HepG2 (cell line): ENCODE data around the gene CD207. TPM values are rescaled to one million over a fixed set of nuclear protein-coding genes. Genes with fewer than 3 reads are reported as not detected.

Experiments
- GZF1 ChIP-seq: sonication (generic); formaldehyde crosslinking; IDR thresholded peaks from 2 replicates; pipeline ENCODE4 v1.5.1; 2020; ENCODE audit warnings: mild to moderate bottlenecking, missing genetic modification reagents
- HIVEP1 ChIP-seq: sonication (generic); formaldehyde crosslinking; IDR thresholded peaks from 2 replicates; pipeline ENCODE4 v1.4.0; 2020; ENCODE audit warnings: mild to moderate bottlenecking, missing genetic modification reagents
- HNRNPH1 ChIP-seq: fragments of 200-400 bp; formaldehyde crosslinking; optimal IDR thresholded peaks from 2 replicates; pipeline ENCODE3; 2017; ENCODE audit warnings: mild to moderate bottlenecking, low read depth, low read length
- HNRNPL ChIP-seq: fragments of 200-400 bp; formaldehyde crosslinking; IDR thresholded peaks from 2 replicates; pipeline ENCODE4 v1.6.1; 2017; ENCODE audit warnings: mild to moderate bottlenecking, low read depth, low read length
- JUN ChIP-seq: sonication (generic); formaldehyde crosslinking; IDR thresholded peaks from 2 replicates; pipeline ENCODE4 v1.4.0; 2020; ENCODE audit warnings: mild to moderate bottlenecking, missing genetic modification reagents
- PHF8 ChIP-seq: sonication (generic); formaldehyde crosslinking; IDR thresholded peaks from 2 replicates; pipeline ENCODE4 v1.5.0; 2020; ENCODE audit warnings: missing genetic modification reagents
- PTBP1 ChIP-seq: fragments of 200-400 bp; formaldehyde crosslinking; IDR thresholded peaks from 2 replicates; pipeline ENCODE4 v1.6.1; 2018; ENCODE audit warnings: low read length, low read depth; ENCODE audit not compliant: poor library complexity, severe bottlenecking
- RFX1 ChIP-seq: fragments of 450-650 bp; IDR thresholded peaks from 2 replicates; pipeline ENCODE4 v1.6.1; 2017
- SP1 ChIP-seq, 2 experiments: fragments of 450-650 bp in 1 of 2; sonication (generic) in 1 of 2; formaldehyde crosslinking in 1 of 2; IDR thresholded peaks; 2 replicates each; pipeline versions ENCODE4 v1.4.0 to v1.6.1; 2016 to 2020; ENCODE audit warnings: missing genetic modification reagents in 1 of 2
- TMF1 ChIP-seq: sonication (generic); formaldehyde crosslinking; IDR thresholded peaks from 2 replicates; pipeline ENCODE4 v1.8.1; 2022; ENCODE audit warnings: low read depth, missing genetic modification reagents
- ZBTB4 ChIP-seq: sonication (generic); formaldehyde crosslinking; IDR thresholded peaks from 2 replicates; pipeline ENCODE4 v1.4.0; 2020; ENCODE audit warnings: missing genetic modification reagents, mild to moderate bottlenecking, borderline replicate concordance
- ZNF24 ChIP-seq: fragments of 450-650 bp; IDR thresholded peaks from 2 replicates; pipeline ENCODE4 v1.6.1; 2017; ENCODE audit warnings: antibody characterized with exemption, mild to moderate bottlenecking
- ZNF30 ChIP-seq: sonication (generic); formaldehyde crosslinking; IDR thresholded peaks from 2 replicates; pipeline ENCODE4 v1.5.0; 2020; ENCODE audit warnings: mild to moderate bottlenecking, missing genetic modification reagents
- ZNF577 ChIP-seq: sonication (generic); formaldehyde crosslinking; IDR thresholded peaks from 2 replicates; pipeline ENCODE4 v1.4.0; 2020; ENCODE audit warnings: mild to moderate bottlenecking, low read depth, missing genetic modification reagents, borderline replicate concordance
- polyA plus RNA-seq, 8 experiments: library from polyadenylated mRNA; depleted of rRNA in 3 of 8; stranded (reverse) in 7 of 8; unstranded in 1 of 8; fragments of >200 nt; fragmentation: Illumina TruSeq in 4 of 8; extraction: Trizol in 4 of 8; gene quantifications; 2 replicates each; pipeline versions ENCODE4 v1.2.1 to v1.2.3, GENCODE V29; 2011 to 2016; ENCODE audit warnings: low read depth in 4 of 8, missing spikeins in 1 of 8, mixed read lengths in 1 of 8; ENCODE audit not compliant: insufficient read depth in 1 of 8
- total RNA-seq, 5 experiments: library from RNA; depleted of rRNA; stranded (reverse); fragments of >200 nt; fragmentation: Illumina TruSeq; extraction: Trizol; gene quantifications; 2 replicates each; pipeline ENCODE4 v1.2.3, GENCODE V29; 2016; ENCODE audit warnings: low read depth in 1 of 5
- TF ChIP-seq, protein P1 (sequence below): sonication (generic); formaldehyde crosslinking; conservative IDR thresholded peaks from 2 replicates; pipeline ENCODE4 v1.4.0; 2020; ENCODE audit warnings: mild to moderate bottlenecking, missing genetic modification reagents, moderate library complexity
- TF ChIP-seq, protein P2 (sequence below): sonication (generic); formaldehyde crosslinking; IDR thresholded peaks from 2 replicates; pipeline ENCODE4 v1.9.0; 2022; ENCODE audit warnings: missing genetic modification reagents, mild to moderate bottlenecking, borderline replicate concordance
- TF ChIP-seq, protein P3 (sequence below): sonication (generic); formaldehyde crosslinking; IDR thresholded peaks from 2 replicates; pipeline ENCODE4 v1.4.0; 2020; ENCODE audit warnings: mild to moderate bottlenecking, missing genetic modification reagents

The CD207 gene
- total and polyA plus RNA-seq, 2 of the 13 experiments (the other 11 are each of a cell fraction or from before 2014, with no cell fraction given), result 0.09 to 0.15 TPM

DNA sequence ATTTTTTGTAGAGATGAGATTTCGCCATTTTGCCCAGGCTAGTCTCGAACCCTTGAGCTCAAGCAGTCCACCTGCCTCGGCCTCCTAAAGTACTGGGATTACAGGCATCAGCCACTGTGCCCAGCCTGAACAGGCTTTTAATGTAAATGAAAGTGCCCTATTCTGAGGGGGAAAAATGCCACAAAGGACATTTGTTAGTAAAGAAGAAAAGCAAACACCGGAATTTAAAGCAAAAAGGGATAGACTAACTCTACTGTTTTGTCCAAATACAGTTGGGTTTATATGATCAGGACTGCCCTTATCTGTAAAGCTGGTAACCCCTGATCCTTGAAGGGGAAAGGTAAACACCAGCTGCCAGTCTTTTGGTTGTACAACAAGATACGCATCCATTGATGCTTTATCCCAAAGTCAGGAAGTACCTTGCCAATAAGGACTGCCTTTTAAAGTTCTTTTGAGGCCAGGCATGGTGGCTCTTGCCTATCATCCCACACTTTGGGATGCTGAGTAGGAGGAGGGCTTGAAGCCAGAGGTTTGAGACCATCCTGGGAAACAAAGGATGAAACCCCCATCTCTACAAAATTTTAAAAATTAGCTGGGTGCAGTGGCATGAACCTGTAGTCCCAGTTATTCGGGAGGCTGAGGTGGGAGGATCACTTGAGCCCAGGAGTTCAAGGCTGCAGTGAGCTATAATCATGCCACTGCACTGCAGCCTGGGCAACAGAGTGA lies 28.4 kb downstream of the CD207 start (continued):
- TF ChIP-seq, protein P1, sequence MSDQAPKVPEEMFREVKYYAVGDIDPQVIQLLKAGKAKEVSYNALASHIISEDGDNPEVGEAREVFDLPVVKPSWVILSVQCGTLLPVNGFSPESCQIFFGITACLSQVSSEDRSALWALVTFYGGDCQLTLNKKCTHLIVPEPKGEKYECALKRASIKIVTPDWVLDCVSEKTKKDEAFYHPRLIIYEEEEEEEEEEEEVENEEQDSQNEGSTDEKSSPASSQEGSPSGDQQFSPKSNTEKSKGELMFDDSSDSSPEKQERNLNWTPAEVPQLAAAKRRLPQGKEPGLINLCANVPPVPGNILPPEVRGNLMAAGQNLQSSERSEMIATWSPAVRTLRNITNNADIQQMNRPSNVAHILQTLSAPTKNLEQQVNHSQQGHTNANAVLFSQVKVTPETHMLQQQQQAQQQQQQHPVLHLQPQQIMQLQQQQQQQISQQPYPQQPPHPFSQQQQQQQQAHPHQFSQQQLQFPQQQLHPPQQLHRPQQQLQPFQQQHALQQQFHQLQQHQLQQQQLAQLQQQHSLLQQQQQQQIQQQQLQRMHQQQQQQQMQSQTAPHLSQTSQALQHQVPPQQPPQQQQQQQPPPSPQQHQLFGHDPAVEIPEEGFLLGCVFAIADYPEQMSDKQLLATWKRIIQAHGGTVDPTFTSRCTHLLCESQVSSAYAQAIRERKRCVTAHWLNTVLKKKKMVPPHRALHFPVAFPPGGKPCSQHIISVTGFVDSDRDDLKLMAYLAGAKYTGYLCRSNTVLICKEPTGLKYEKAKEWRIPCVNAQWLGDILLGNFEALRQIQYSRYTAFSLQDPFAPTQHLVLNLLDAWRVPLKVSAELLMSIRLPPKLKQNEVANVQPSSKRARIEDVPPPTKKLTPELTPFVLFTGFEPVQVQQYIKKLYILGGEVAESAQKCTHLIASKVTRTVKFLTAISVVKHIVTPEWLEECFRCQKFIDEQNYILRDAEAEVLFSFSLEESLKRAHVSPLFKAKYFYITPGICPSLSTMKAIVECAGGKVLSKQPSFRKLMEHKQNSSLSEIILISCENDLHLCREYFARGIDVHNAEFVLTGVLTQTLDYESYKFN (CRISPR knock-in tag), result peak; percentile 99
- TF ChIP-seq HNRNPL (0 out of 2 replicates have a peak, but pooled peaks have one; percentile 46), SP1 (IDR thresholded peaks at IDR 0.05) (no peak), SP1 (CRISPR knock-in tag; IDR thresholded peaks at IDR 0.05) (0 out of 2 replicates have a peak, but pooled peaks have one; percentile 26), JUN (peak; percentile 77), GZF1 (CRISPR knock-in tag) (no peak), ZNF24 (no peak), PHF8 (no peak), ZNF577 (no peak), TMF1 (CRISPR knock-in tag) (no peak), PTBP1 (no peak), RFX1 (no peak), ZNF30 (CRISPR knock-in tag) (no peak), HNRNPH1 (no peak), HIVEP1 (CRISPR knock-in tag) (peak; percentile 31; the same call in 1 of the 2 replicates), ZBTB4 (no peak; the same call in 1 of the 2 replicates)
- TF ChIP-seq, protein P2, sequence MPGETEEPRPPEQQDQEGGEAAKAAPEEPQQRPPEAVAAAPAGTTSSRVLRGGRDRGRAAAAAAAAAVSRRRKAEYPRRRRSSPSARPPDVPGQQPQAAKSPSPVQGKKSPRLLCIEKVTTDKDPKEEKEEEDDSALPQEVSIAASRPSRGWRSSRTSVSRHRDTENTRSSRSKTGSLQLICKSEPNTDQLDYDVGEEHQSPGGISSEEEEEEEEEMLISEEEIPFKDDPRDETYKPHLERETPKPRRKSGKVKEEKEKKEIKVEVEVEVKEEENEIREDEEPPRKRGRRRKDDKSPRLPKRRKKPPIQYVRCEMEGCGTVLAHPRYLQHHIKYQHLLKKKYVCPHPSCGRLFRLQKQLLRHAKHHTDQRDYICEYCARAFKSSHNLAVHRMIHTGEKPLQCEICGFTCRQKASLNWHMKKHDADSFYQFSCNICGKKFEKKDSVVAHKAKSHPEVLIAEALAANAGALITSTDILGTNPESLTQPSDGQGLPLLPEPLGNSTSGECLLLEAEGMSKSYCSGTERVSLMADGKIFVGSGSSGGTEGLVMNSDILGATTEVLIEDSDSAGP, result no peak; the same call in 1 of the 2 replicates
- TF ChIP-seq, protein P3, sequence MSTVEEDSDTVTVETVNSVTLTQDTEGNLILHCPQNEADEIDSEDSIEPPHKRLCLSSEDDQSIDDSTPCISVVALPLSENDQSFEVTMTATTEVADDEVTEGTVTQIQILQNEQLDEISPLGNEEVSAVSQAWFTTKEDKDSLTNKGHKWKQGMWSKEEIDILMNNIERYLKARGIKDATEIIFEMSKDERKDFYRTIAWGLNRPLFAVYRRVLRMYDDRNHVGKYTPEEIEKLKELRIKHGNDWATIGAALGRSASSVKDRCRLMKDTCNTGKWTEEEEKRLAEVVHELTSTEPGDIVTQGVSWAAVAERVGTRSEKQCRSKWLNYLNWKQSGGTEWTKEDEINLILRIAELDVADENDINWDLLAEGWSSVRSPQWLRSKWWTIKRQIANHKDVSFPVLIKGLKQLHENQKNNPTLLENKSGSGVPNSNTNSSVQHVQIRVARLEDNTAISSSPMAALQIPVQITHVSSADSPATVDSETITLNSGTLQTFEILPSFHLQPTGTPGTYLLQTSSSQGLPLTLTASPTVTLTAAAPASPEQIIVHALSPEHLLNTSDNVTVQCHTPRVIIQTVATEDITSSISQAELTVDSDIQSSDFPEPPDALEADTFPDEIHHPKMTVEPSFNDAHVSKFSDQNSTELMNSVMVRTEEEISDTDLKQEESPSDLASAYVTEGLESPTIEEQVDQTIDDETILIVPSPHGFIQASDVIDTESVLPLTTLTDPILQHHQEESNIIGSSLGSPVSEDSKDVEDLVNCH (CRISPR knock-in tag), result no peak
